HG02884 (cell line): ENCODE data around the gene ALS2.
A peak's percentile ranks its signal among the peaks of the same experiment; 100 is the strongest.
"Not testable (repeated sequence)": the region's sequence is repeated elsewhere in the genome, so short reads cannot be mapped to it uniquely, and the experiment has no call there.

Experiments used
- ATAC-seq: cut with Tn5 transposase; IDR thresholded peaks from one replicate; pipeline ENCODE4 v1.9.1; 2021; ENCODE audit warnings: mild to moderate bottlenecking, moderate library complexity; ENCODE audit not compliant: unreplicated experiment

ALS2 gene

DNA sequence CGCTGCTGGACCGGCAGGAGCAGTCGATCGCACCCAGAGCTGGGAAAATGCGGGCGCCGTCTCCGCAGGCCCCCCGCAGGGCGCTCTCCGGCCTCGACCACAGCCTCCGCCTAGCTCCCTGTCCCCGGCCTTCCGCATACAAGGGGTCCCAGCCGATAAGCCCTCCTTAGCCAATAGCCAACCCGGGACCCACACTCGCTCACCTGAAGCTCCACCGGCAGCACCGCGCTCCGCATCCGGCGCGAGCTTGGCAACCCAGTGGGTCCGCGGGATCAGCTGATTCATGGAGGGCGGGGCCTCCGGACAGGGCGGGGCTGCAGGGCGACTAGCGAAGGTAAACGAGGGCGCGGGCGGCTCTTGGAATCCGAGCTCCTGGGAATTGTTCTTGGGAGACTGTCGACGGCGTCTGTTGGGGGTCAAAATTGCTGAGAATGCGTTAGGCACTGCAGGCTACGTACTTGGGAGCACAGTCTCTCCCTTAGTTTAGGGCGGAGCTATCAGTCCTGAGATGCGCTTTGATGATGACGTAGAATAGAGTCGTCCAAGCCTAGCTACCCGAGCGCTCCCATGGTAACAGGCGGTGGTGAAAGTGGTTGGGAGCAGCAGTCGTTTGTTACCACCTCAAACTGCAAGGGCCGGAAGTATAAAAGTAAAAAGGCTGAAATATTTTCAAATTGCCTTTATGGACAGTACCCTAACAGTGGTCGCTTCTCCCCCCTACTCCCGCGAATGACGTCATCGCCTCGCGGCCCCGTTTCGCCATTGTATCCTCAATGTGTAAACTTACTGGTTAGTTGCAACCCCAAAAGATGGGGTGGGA, at the start of gene ALS2:
Gene ALS2 (minus strand): TSS at position 260 of the 820 bp plus-strand sequence. CDS start 12,048 bp downstream, outside the sequence.
- peak; percentile 91 for ATAC-seq

GRCh38 chr2:201828220-201828619, 47.5 kb upstream of the ALS2 start:
- ATAC-seq: no peak

- no peak for ATAC-seq
These were observed 46.9 kb upstream of the ALS2 start for GRCh38 chr2:201827621-201828020.

DNA sequence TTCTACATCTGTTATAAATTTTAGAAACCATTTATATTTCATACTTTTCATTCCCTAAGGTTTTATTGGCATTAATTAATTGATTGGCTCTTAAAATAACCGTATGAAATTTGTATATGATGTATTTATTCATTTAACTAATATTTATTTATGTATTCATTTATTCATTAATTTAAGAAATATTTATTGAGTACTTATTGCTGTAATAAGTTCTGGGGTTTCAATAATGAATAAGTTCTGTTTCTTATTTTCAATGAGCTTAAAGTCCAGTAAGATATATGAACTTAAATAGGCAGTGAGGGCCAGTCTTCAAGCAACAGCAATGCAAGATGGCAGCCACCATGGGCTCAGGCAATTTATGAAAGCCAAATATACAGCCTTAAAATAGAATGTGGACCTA, 43.5 kb upstream of the ALS2 start:
- ATAC-seq: no peak

DNA sequence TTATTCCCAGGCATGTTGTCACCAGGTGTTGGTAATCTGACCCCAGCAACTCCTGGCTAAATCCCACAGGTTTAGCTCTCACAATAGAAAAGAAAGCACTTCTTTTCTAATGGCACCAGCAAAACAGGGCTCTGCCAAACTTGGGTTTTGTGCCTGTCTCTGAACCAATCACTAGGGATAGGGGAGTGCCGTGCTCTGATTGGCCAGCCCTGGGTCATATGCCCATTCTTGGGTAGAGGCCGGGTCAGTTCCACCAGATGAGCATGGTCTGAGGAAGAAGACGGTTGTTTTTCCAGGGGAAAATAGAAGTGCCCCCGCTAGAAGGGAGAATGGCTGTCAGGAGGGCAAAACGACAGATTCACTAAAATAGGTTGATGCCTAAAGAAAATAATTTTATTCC, 40.3 kb upstream of the ALS2 start:
- ATAC-seq: no peak

DNA sequence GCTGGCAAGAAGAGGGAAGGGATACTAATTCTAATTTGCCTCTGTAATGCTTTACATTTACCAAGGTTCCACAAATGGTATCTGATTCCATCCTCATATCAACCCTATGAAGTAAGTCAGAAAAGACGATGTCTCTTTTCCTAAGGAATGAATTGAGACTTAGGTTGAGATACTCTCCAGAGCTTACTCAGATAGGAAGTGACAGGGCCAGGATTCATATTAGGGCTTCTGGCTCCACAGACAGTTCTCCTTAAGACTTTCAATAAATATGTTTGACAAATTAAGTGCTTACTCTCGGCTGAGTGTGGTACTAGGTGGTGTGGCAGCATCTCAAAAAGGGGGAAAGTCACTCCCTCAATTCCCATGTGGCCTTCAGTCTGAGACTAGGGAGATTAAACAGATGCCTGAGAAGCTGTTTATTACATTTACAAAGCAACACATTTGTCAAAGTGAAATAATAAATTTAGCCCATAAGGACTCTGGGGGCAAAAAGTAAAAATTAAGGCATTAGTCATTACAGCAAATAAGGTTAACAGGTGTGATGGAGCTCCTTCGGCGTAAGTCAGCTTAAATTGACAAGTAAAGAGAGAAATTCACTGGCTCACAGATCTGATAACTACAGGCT, 39.8 kb upstream of the ALS2 start:
- ATAC-seq: no peak

DNA sequence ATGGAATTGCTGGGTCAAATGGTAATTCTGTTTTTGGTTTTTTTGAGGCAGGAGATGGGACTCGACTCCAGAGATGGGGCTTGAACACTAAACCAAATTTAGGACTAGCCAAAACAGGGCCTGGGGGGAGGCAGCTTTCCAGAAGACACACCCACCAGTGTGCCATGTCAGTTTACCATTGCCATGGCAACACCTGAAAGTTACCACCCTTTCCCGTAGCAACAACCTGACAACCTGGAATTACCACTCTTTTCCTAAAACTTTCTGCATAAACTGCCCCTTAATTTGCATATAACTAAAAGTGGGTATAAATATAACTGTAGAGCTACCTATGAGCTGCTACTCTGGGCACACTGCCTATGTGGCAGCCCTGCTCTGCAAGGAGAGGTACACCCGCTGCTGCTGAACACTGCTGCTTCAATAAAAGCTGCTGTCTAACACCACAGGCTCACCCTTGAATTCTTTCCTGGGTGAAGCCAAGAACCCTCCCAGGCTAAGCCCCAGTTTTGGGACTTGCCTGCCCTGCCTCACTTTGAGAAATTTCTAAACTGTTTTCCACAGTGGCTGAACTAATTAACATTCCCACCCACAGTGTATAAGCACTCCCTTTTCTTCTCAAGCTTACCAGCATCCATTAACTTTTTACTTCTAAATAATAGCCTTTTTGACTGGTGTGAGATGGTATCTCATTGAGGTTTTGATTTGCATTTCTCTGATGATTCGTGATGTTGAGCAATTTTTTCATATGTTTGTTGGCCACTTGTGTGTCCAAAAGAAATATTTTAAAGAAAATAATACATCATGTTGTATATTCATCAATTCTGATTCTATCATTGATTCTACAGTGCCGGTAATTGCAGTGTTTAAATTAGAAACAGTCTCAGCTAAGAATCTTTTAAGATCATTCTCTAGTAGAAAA, 36.2 kb upstream of the ALS2 start:
- ATAC-seq: no peak

DNA sequence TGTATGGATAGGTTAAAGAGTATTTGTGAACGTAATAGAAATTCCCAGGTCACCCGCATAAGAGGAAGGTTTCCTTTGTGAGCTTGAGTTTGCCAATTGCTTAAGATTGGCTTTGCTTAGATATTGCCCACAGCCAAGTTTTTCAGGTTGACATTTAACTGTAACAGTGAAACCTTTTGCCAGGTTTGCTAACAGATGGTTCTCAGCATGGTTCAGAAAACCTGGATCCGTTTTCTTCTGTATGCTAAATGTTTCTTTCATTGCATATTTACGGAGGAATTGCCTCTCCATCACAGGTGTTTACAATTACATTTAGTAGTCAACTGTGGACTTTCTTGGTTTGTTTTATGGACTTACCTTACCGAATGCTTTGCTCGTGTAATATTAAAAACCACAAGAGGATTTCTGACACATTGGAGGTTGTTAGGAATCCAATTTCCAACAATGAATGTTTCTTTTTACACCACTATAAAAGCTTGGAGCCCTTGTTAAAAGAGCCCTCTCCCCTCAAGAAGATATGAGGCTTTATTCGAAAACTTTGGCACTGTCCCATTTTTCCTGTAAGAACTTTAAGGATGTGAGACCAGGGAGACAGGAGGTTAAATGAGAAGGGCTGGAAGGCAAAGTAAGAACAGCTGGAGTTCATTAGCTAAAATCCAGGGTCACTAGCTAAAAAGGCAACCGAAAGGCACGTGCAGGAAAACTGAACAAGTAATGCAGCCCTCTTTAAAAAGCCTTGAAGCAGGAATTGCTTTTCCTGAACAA, 33.4 kb upstream of the ALS2 start:
- ATAC-seq: no peak

DNA sequence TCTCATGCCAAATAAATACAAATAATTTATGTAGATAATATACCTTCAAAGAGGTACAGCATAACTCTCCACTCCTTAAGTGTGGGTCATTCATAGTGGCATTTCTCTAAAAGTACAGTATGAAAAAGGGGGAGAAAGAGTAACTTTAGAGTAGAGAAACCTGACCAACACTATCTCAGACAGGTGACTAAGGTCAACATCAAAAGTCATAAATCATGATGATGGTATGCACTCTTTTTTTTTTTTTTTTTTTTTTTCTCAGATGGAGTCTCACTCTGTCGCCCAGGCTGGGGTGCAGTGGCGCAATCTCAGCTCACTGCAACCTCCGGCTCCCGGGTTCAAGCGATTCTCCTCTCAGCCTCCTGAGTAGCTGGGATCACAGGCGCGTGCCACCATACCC, 29.9 kb upstream of the ALS2 start:
- not testable (repeated sequence) for ATAC-seq

- ATAC-seq: no peak
These were observed 28.9 kb upstream of the ALS2 start for GRCh38 chr2:201809633-201810032.

- no peak for ATAC-seq
These were observed 27.3 kb upstream of the ALS2 start for GRCh38 chr2:201808027-201808426.

DNA sequence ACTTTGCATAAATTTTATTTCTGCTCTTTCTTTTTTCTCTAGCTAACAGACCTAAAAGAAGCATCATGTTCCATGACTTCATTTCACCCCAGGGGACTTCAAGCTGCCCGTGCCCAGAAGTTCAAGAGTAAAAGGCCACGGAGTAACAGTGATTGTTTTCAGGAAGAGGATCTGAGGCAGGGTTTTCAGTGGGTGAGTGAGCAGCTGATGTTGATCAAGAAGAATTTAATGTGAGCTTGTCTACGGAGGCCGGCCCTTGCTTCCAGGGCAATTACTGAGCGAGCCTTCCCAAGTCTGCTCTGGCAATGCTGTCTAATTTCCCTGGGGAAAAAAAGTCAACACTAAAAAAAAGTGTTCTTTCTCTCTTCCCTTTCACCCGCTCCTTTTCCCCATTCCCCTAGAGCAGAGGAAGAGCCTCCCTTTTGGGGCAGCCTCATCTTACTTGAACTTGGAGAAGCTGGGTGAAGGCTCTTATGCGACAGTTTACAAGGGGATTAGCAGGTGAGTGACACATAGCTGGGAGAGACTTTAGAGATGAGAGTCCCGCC, 26.8 kb upstream of the ALS2 start:
- ATAC-seq: no peak

- no peak for ATAC-seq
These were observed 25.9 kb upstream of the ALS2 start, which contains the start of gene CDK15 for GRCh38 chr2:201806442-201807170. Gene CDK15, plus strand, starts transcription at chr2:201806537. Its CDS starts 128 bp downstream, at chr2:201806665.

DNA sequence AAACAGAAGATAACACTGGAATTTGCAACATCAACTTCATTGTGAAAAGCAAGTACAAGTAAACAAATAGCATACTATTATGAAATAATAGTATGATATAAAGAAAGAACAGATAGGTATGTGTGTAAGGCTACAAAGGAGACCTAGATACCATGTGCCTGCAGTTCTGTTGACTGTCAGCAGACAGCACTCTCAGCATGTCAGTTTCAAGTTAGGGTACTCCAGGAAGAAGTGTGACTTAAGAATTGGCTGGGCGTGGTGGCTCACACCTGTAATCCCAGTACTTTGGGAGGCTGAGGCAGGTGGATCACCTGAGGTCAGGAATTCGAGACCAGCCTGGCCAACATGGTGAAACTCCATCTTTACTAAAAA, 18.2 kb upstream of the ALS2 start:
- ATAC-seq: not testable (repeated sequence)

GRCh38 chr2:201798252-201798913, 17.6 kb upstream of the ALS2 start:
- ATAC-seq: no peak

GRCh38 chr2:201797175-201797840, 16.6 kb upstream of the ALS2 start:
- no peak for ATAC-seq

DNA sequence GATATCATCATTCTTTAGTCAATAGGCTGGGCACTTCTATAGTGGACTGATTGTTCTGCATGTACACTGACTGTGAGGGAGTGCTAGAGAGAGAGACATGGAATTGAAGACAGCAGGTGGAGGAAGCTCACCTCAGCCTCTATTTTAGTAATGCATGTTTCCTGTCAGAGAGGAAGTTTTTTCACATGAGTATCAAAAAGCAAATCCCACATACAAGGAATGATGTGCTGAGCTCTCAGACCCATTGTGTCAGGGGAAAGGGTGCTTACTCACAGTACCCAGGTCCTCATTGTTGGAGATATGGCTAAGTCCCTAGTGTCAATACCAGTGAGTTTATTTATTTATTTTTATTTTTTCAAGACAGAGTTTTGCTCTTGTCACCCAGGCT, 15.7 kb upstream of the ALS2 start:
- ATAC-seq: no peak

GRCh38 chr2:201795607-201796477, 15.1 kb upstream of the ALS2 start:
- no peak for ATAC-seq
